ENCODE measurements around the gene PARD6G.

The PARD6G gene

DNA sequence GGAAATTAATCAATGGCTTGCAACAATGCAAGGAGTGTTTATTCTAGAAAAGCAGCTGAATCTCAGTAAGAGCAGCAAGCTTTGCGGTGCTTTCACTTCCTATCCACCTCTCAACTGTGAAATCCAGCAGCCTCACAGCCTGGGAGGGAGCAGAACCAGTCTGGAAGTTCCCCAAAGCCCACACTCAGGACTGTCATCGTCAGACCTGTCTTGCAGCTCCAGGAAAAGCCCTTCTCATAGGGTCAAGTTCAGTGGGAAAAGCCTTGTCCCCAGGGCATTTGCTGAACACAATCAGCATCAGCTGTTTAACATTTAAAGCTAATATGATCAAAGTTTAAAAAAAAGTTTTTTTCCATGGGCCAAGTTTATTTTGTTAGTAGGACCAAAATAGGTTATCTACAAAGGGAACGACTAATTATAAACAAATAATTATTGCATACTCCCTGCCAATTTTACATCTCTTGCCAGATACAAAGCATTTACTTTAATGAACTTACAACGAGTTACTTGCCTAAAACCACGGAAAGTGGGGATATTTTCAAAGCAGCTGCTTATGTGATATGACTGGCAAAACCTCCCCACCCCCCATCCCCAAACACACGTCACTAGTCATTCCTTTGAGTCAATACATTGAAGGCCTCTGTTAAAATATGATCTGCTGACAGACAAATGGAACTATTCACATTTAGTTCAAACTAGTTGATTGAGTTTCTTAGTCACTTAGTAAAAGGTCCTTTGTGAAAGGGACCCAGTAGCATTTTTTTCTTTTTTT is 36.8 kb downstream of the PARD6G start:
- DNase-seq (ENCODE audit: low spot score) = no peak

DNA sequence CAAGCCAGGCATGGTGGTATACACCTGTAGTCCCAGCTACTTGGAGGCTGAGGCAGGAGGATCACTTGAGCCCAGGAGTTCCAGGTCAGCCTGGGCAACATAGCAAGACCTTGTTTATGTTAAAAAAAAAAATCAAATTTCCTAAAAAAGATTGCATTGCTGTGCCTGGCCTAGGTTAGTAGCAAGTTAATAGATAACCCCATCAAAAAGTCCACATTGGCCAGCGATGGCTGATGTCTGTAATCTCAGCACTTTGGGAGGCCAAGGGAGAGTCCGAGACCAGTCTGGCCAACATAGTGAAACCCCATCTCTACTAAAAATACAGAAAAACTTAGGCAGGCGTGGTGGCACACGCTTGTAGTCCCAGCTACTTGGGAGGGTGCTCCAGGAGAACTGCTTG is 38.7 kb downstream of the PARD6G start:
- DNase-seq (ENCODE audit: low spot score) = no peak

DNA sequence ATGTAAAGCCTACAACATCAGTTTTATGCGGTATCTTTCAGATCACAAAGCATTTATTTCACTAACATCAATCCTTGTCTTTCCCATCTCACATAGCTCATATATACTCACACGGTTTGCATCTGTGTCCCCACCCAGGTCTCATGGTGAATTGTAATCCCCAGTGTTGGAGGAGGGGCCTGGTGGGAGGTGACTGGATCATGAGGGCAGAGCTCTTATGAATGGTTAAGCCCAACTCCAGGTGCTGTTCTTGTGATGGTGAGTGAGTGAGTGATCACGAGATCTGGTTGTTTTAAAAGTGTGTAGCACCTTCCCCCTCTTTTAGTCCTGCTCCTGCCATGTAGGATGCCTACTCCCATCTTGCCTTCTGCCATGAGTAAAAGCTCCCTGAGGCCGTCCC is 42.0 kb downstream of the PARD6G start:
- DNase-seq (ENCODE audit: low spot score) = no peak

DNA sequence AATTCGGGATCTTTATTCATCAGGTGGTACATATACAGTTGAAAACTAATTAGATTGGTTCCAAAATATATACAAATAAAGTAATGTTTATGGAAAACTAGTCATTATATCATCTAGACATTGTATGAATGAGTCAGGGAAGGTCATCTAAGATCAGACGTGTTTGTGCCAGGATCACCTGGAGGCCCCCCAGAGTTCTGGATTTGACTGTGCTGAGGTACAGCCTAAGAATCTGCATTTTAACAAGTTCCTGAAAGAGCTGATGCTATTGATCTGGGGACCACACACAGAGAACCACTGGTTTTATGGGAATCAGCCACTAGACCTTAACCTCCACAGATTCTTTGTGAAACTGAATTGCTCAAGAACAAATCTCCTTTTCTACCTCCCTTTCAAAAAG is 43.2 kb downstream of the PARD6G start:
- DNase-seq (ENCODE audit: low spot score) = no peak

DNA sequence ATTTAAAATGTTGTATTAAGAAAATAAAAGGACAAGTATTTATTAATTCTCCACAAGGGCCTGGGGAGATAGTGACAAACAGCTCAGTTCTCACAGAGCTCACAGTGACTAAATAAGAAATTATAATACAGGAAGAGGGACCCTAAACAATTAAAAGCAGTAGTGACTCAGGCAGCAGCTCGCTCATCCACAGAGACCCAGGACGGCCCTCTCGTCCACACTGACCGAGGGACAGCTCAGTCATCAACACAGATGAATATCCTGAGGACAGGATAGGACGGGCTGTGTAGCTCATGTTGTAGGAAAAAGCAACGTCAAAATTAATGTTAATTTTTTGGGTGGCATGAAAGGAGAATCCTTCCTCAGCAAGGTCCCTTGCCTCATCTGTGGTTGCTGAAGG is 44.1 kb downstream of the PARD6G start:
- no peak for DNase-seq (ENCODE audit: low spot score)

DNA sequence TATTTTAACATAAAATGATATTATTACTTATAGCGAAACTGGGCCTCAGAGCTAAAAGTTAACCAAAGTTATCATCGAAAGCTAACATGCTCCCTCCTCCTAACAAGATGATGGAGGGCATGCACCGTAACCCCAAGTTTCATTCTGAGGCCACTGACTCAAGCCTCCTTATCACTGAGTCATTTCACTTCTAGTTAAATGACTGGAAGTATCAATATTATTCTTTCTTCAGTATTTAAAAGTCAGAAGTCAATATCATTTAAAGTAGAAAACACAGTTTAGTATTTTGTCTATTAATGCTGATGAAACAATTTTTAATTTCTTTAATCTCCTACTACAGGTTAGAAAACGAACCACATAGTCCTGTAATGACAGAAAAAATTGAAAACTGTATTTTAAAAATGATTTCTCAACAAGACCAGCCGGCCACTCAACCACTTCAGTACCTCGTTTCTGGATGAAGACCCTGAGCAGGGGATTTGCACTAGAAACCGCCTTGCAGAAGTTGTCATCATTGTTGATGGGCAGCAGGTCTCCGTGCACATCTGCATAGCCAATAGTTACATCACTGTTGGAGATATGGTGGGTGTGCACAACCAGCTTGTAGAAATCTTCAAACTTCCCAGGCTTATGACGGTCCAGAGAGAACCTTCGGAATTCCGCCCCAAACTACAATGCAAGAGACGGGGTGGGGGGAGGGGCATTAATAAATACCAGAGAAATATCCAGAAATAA is 44.9 kb downstream of the PARD6G start:
- no peak for DNase-seq (ENCODE audit: low spot score)

DNA sequence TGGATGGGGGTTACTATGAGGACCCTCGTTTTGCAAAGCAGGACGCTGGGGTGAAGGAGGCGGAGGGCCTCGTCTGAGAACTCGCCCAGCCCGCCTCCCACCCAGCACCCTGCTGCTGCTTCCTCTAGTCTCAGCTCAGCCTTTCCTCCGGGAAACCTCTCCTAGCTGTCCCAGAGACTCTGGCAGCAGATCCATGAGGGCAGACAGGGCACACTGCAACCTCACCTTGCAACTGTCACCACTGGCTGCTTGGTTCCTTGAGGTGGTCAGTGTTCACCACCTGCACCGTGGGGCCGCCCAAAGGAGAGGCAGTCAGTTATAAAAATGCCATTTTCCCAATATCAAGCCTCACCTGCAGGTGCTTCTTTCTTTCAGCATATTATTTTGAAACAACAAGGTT is 45.6 kb downstream of the PARD6G start:
- DNase-seq (ENCODE audit: low spot score) = no peak

DNA sequence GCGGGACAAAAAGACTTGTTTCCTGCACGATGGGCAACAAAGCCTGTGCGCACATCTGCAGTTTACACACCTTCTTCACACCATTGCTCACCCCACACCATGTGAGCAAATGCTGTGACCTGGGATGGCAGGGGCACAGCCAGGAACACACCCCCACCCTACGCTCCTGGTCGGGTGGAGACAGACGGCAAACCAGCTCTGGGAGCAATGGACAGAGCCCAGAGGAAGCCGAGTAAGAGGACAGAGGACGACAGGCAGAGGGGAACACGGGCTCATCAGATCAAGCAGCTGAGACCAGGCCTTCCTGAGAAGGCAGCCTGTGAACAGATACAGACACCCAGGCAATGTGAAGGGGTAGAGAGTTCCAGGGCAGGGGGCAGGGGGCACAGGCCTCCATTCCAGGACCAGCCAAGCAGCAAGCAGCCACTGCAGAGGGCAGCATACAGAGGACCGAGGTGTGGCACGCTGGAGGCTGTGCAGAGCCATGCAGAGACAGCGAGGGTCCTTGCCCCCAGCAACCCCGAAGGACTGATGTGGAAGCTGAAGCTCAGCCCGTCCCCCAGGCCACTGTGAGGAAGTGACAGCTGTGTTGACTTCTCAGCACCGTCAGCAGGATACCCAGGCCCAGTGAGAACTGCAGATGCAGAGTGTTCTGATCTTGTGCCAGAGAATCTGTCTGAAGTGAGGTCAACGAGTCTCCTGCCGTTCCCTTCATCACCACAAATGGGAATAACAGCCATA is 46.2 kb downstream of the PARD6G start:
- DNase-seq (ENCODE audit: low spot score) = no peak

DNA sequence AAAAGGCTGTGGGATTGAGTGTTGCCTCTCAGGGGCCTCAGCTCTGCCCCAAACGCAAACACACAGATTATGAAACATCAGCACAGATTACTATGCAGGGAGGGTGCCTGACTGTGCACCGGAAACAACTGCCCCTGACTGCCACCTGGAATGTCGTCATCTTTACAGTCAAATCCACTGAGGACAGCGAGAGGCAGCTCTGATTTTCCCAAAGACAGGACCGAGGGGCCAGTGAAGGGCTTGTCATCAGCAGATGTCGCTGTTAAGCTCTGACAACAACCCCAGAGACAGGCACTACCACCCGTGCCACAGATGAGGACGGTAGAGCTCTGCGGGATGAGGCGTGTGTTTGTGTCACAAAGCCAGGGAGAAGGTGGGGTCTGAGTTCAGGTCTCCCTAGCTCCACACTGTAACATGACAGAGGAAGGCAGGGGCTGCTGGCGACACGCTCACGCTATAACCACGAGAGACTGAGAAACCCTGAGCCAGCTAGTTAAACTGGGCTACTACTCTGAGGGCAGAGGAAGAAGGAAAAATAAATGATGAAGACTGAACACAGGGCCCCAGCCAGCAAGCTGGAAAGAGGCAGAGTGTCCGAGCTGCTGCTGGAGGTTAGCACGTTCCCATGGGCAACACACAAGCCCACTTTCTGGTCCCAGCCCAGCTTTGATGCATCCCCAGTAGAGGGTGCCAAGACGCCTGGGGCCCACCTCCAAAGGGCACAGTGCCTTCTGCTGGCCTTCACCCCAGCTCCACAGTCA is 47.0 kb downstream of the PARD6G start:
- no peak for DNase-seq (ENCODE audit: low spot score)

DNA sequence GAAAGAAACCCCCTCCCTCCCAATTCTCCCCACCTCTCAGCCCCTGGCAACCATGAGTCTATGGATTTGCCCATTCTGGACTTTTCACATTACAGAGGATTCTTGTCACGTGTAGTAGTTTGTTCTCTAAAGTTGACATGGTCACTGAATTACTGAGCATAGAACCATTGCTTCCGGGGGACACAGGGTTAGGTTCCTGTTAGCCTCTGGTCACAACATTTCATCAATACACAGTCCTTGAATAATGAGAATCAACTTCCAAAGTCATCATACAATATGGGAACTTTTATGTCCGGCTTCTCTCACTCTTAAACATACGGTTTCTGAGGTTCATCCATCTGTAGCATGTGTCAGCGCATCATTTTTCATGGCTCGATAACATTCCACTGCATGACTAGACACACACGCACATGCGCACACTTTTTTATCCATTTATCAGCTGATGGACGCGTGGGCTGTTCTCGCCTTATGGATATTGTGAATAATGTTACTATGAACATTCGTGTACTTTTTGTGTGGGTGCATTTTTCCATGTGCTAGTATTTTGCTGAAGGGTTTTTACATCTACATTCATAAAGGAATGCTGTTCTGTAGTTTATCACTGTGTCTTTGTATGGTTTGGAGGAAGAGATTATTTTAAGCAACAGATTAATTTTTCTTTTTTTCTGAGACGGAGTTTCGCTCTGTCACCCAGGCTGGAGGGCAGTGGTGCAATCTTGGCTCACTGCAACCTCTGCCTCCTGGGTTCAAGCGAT is 48.1 kb downstream of the PARD6G start:
- no peak for DNase-seq (ENCODE audit: low spot score)

DNA sequence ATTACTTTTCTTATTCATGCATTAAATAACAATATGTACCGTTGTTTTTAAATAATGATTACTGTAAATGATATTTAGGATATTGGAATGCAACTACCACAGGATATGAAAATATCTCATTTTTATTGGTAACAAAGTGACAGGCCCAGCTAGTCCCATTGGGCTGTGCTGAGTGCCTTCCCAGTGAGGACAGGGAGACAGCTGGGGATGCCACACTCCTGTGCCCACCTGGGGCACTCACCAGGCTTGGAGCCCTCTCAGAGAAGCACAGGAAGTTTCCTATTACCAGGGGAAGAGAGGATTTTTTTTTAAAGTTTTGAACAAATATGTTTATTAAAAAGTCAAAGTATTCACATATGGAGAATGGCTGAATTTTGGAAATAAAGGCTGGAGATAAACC is 48.9 kb downstream of the PARD6G start:
- DNase-seq (ENCODE audit: low spot score) = no peak

DNA sequence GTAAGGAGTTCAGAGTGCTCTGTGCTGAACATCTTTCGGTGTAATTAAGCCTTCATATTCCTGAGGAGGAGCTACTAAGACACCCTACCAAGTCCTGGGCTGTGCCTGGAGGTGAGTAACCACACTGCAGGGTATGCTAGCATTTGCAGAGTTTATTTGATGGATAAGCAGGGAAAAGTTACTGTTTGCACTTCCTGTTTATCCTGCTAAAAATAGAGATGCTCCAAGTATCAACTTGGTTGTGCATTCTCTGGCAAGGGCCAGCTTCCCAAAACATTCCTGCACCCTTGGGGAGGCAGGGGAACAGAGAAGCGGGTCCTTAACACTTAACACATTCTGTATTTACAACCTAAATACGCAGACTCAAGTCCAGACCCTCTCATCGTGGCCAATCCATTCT is 49.8 kb downstream of the PARD6G start:
- DNase-seq (ENCODE audit: low spot score) = no peak

DNA sequence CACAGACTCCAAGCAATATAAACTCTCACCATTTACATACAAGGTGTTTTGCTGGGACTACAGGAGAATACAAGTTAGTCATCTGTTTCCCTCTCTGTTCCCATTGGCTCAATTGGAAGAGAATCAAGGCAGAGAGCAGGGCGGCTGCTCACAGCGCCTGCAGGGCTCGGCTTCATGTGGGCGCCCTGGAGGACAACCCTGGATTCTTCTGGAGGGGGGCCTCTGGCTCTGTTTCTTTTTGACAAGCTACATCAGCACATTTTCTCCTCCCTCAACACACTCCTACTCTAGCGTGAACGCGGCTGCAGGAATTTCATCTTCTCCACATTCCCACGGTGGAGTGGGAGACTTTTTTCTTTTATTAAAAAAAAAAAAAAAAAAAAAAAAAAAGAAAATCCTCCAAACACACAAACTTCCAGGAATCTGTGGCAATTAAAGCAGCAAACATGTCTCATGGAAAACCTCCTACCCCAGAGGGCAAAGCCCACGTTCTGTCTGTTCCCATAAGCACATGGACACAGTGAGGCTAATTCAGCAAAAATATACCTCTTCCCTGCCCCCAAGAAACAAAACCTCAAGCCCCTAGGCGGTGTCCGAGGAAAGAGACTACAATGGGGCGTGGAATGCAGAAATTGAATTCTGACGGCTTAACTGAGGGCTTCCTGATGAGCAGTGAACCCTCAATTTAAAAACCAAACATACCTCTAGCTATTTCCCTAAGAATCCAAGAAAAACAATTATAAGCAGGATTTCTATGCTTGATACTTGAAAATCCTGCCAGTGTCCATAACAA is 50.6 kb downstream of the PARD6G start:
- DNase-seq (ENCODE audit: low spot score) = no peak

DNA sequence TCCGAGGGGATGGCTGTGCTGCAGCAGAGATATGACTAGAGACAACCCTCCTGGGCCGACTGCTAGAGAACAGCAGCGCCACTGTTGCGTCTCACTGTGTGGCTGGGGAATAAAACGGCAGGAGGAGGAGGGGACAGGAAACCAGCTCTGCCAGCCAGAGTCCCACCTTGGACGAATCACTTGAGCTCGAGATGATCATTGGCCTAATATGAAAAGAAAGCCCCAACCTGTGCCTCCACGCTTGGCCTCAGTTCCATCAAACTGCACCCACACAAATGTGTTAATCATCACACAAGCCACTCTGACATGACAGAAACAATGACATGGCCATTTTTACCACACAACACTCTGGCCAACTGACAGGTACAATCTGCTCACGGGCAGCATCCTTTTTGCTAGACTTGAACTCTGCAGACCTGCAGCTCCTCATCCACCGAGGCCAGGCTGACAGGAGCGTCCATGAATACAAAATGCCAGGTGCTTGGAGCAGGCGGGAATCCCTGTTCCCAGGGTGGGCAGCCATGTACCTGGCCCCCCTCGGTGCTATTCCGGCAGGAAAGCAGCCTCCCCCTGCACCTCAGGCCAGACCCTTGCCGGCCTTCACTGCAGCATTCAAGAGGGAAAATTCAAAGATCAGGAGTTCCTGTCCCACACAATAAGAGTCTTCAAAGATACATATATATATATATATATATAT is 52.3 kb downstream of the PARD6G start:
- no peak for DNase-seq (ENCODE audit: low spot score)

DNA sequence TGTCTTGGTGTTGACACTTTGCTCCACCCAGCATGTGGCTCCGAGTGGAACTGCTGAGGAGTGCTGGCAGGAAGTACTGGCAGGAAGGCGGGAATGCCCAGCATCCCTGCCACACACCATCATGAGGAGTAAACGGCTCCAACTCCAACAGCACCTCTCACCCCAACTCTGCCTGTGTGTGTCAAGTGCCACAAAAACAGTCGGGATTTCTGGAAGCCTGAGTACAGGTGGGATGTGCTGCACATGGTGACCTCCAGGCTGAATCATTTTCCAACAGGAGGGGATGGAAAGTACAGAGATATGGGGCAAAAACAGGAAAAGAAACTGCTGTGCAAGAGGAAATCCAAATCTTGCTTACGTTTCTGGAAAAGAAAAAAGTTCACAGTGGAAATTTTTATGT is 53.6 kb downstream of the PARD6G start:
- DNase-seq (ENCODE audit: low spot score) = no peak

DNA sequence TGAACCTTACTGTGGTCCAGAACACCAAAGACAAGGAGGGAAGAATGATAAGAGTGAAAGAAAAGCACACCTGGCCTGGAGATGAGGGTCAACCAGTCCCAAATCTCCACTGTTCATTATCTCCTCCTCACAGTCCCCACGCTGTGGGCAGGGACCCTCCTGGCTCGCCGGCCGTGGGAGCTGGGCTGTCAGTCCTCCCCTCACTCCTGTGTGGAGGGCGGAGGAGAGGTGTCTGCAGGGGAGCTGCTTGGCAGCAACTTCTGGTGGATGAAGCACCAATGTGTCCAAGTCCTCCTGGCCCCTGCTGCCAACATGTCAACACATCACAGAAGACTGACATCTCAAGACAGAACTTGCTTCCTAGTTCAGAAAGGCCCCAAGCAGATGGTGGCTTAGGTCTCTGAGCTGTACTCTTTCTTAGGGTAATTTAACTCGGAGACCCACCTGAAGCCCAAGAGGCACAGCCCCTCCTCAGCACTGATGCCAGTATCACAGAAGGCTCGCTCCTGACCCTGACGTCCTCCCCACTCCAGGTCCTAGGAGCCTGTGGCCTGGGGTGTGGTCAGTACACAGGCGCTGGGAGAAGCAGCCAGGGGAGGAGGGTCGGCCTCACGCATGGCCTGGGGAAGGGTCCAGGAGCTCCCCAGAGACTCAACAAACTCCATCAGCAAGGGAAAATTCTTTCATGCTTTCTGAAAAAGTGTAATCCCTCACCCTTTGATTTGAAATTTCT is 54.5 kb downstream of the PARD6G start:
- no peak for DNase-seq (ENCODE audit: low spot score)

DNA sequence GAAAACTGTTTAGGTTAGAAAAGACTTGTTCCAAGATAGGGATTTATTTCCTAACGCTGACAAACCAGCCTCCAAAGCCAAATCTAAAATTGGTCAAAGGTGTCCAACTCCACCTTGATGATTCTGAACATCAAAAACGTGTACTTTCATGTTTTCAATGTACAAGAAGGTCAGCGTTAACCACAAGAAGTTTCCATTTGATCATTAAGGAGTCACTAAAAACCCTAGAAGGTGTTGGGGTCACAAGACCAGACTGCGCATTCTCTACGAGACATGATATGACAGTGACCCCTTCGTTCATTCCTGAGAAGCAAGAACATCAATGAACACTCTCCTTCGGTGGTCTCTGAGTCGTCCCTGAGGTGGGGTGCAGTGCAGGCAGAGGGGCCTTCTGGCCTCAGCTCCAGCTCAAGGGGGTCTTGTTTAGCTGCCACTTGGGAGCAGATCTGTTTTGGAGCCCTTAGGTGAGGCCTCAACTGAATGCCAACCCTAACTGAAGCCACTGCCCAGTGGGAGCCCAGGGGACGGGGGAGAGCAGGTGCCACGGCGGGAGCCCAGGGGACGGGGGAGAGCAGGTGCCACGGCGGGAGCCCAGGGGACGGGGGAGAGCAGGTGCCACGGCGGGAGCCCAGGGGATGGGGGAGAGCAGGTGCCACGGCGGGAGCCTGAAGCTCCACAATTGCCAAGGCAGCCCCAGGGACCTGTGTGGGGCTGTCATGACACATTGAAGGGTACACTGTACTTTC is 55.2 kb downstream of the PARD6G start:
- DNase-seq (ENCODE audit: low spot score) = peak; percentile 11

DNA sequence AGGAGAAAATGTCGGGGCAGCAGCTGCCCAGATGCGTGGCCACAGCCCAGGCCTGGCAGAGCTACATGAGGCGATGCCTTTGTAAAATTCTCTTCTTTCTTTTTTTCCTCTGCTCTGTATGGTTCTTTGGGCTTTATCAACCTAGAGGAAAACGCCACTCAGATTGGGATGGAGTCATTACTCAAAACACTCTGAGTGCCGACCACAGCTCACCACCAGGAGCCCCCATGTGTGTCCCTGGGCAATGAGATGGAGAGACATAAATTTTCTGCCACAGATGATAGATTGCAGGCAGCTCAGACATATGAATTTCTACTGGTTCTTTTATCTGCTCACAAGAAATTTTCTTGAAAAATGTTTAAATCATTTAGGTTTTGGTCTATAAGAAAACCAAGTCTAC is 56.0 kb downstream of the PARD6G start:
- no peak for DNase-seq (ENCODE audit: low spot score)

DNA sequence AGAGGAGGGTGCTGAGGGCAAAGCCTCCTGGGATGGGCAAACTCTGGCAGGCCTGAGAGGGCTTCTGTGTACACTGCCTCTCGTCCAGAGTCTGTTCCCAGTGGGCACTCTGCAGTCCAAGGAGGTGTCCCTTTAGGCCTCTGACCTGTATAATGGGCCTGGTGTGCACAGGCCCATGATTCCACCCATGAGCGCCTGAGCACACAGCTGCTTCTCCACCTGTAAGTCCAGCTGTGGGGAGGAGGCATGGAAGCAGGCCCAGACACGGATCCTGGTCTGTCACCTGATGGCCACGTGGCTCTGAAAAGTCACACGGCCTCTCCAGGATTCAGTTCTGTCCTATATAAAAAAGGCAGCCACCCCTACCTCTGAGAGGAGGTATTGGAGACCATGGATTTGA is 57.0 kb downstream of the PARD6G start:
- DNase-seq (ENCODE audit: low spot score) = no peak

Data from left forelimb (tissue), 1 donor.